MM.1S (cell line): Measurements from ENCODE around the gene MSRB1.
"Not testable (repeated sequence)": the region's sequence is repeated elsewhere in the genome, so short reads cannot be mapped to it uniquely, and the experiment has no call there.

Source experiments
- DNase-seq: peaks from one replicate; pipeline ENCODE4 v3.0.0-alpha.2; 2015
- H2AFZ ChIP-seq: fragments of 300-600 bp; sonication (generic); 2 replicates; pipeline ENCODE4 v1.6.0; 2016; ENCODE audit warnings: antibody characterized with exemption, low read length
- H3F3A ChIP-seq: fragments of 300-600 bp; sonication (generic); 2 replicates; pipeline ENCODE4 v1.6.1; 2016; ENCODE audit warnings: mild to moderate bottlenecking, antibody characterized with exemption, low read length, moderate library complexity, mixed read lengths; ENCODE audit not compliant: insufficient read depth
- H3K27ac ChIP-seq: fragments of 300-600 bp; sonication (generic); 2 replicates; pipeline ENCODE4 v1.5.1; 2016; ENCODE audit warnings: mild to moderate bottlenecking, low read length
- H3K27me3 ChIP-seq: fragments of 300-600 bp; sonication (generic); replicated peaks from 2 replicates; pipeline ENCODE4 v1.6.0; 2016; ENCODE audit warnings: low read length; ENCODE audit not compliant: insufficient read depth
- H3K36me3 ChIP-seq: fragments of 300-600 bp; sonication (generic); replicated peaks from 2 replicates; pipeline ENCODE4 v1.6.1; 2016; ENCODE audit warnings: mild to moderate bottlenecking, low read length, mixed read lengths; ENCODE audit not compliant: insufficient read depth
- H3K4me1 ChIP-seq: fragments of 300-600 bp; sonication (generic); 2 replicates; pipeline ENCODE4 v1.6.1; 2016; ENCODE audit warnings: low read length, mixed read lengths
- H3K4me2 ChIP-seq: fragments of 300-600 bp; sonication (generic); 2 replicates; pipeline ENCODE4 v1.6.0; 2016; ENCODE audit warnings: low read depth, low read length
- H3K4me3 ChIP-seq: fragments of 300-600 bp; sonication (generic); 2 replicates; pipeline ENCODE4 v1.5.1; 2016; ENCODE audit warnings: low read length, mixed read lengths
- H3K79me2 ChIP-seq: fragments of 300-600 bp; sonication (generic); 2 replicates; pipeline ENCODE4 v1.6.1; 2016; ENCODE audit warnings: mixed run types, low read length, mixed read lengths
- H3K9ac ChIP-seq: fragments of 300-600 bp; sonication (generic); 2 replicates; pipeline ENCODE4 v1.6.1; 2016; ENCODE audit warnings: low read length, mixed read lengths
- H3K9me2 ChIP-seq: fragments of 300-600 bp; sonication (generic); replicated peaks from 2 replicates; pipeline ENCODE4 v1.6.1; 2016; ENCODE audit warnings: mild to moderate bottlenecking, low read length, mixed read lengths; ENCODE audit not compliant: insufficient read depth
- H3K9me3 ChIP-seq: fragments of 300-600 bp; sonication (generic); replicated peaks from 2 replicates; pipeline ENCODE4 v1.6.1; 2016; ENCODE audit warnings: mild to moderate bottlenecking, low read length, mixed read lengths; ENCODE audit not compliant: insufficient read depth
- H4K20me1 ChIP-seq: fragments of 300-600 bp; sonication (generic); 2 replicates; pipeline ENCODE4 v1.6.1; 2016; ENCODE audit warnings: mild to moderate bottlenecking, low read length, moderate library complexity, mixed read lengths; ENCODE audit not compliant: insufficient read depth
- EZH2 ChIP-seq: fragments of 300-600 bp; sonication (generic); optimal IDR thresholded peaks from 2 replicates; pipeline ENCODE3; 2017; ENCODE audit warnings: low read depth, mild to moderate bottlenecking, antibody characterized with exemption, low read length, mixed read lengths
- EZH2phosphoT487 ChIP-seq: fragments of 300-600 bp; sonication (generic); IDR thresholded peaks from 2 replicates; pipeline ENCODE4 v1.6.1; 2018; ENCODE audit warnings: antibody characterized with exemption, low read length
- TF ChIP-seq, protein P1 (sequence below): fragments of 300-600 bp; sonication (generic); IDR thresholded peaks from 2 replicates; pipeline ENCODE4 v1.5.1; 2016; ENCODE audit warnings: antibody characterized with exemption, low read length, mixed read lengths

The MSRB1 gene

DNA sequence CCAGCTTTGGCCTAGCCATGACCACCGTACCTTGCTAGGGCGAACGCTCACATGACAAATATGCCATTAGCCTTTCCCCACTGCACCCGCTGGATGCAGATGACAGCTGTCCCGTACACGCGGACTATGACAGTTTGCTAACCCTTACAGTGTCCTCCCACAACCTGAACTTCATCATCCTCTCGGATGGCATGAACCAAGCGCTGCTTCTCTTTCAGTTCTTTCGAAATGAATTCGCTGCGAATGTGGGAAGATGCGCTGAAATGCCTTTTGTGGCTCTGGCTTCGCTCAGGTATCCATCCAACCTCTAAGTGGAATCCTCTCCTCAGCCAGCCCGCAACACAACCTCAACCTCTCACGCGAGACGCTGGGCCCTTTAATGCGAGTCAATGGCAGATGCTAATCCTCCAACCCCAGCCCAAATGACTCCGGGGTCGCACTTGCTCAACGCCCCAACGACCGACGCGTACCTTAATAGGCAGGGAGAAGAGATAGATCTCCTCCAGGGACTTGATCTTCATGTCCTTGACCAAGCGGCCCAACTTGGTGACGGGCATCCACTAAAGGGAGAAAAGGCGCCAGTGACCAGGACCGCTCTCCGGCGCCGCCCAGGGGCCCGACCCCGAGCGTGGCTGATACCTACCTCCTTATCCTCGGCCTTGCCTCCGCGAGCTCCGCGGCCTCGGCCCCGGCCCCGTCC lies 21.0 kb upstream of the MSRB1 start:
- Histone ChIP-seq H3K9me2 (no peaks in the 10 kb centered on the region), H3K27me3 (no peaks in the 10 kb centered on the region), H3K36me3 (peaks cover 17% of the 10 kb centered on the region), H3K27ac (peak overlapping the region; percentile 69; the same call in 1 of the 2 replicates), H3K4me2 (peak overlapping the region; percentile 63), H3K4me1 (peaks cover 14% of the 10 kb centered on the region), H3F3A (peaks cover 40% of the 10 kb centered on the region), H3K9ac (peak overlapping the region; percentile 94; the same call in 1 of the 2 replicates), H4K20me1 (no peaks in the 10 kb centered on the region), H3K9me3 (no peaks in the 10 kb centered on the region), H3K79me2 (peaks cover 43% of the 10 kb centered on the region), H3K4me3 (peak overlapping the region; percentile 80), H2AFZ (no peak overlapping the region)
- TF ChIP-seq, protein P1, sequence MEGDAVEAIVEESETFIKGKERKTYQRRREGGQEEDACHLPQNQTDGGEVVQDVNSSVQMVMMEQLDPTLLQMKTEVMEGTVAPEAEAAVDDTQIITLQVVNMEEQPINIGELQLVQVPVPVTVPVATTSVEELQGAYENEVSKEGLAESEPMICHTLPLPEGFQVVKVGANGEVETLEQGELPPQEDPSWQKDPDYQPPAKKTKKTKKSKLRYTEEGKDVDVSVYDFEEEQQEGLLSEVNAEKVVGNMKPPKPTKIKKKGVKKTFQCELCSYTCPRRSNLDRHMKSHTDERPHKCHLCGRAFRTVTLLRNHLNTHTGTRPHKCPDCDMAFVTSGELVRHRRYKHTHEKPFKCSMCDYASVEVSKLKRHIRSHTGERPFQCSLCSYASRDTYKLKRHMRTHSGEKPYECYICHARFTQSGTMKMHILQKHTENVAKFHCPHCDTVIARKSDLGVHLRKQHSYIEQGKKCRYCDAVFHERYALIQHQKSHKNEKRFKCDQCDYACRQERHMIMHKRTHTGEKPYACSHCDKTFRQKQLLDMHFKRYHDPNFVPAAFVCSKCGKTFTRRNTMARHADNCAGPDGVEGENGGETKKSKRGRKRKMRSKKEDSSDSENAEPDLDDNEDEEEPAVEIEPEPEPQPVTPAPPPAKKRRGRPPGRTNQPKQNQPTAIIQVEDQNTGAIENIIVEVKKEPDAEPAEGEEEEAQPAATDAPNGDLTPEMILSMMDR = no peak
- TF ChIP-seq EZH2 = no peak
- no peak for TF ChIP-seq EZH2phosphoT487
- DNase-seq = no peak

- not testable (repeated sequence) for H3K27me3 ChIP-seq, H3K9me2 ChIP-seq, H3K9ac ChIP-seq, H3K27ac ChIP-seq, H2AFZ ChIP-seq, DNase-seq, H4K20me1 ChIP-seq, H3K4me3 ChIP-seq, H3K9me3 ChIP-seq, H3K4me2 ChIP-seq
- Histone ChIP-seq H3K36me3 (peaks cover 17% of the 10 kb centered on the region), H3K79me2 (peaks cover 43% of the 10 kb centered on the region), H3K4me1 (peaks cover 15% of the 10 kb centered on the region), H3F3A (peaks cover 40% of the 10 kb centered on the region)
Measured at GRCh38 chr16:1962161-1963153, 19.5 kb upstream of the MSRB1 start.

DNA sequence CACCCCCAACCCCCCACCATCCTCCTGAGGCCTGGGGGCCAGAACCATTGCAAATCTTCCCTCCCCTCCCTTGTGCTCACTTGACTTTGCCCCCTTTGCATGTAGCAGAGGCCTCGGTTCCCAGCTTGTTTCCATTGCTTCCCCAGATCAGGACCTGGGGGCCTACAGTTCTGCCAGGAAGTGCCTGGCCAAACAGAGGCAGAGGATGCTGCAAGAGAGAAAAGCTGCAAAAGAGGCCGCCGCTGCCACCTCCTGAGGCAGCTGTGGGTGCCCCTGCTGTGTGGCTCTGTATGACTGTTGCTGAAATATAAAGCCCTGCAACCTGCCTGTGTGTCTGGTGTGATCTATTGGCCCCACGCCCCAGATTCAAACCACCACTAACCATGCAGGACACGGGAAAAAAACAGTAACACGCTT lies 18.7 kb upstream of the MSRB1 start:
- peaks cover 15% of the 10 kb centered on the region for H3K4me1 ChIP-seq
- H4K20me1 ChIP-seq = no peaks in the 10 kb centered on the region
- peaks cover 17% of the 10 kb centered on the region for H3K36me3 ChIP-seq
- no peak overlapping the region for H3K9ac ChIP-seq
- H3K4me2 ChIP-seq = no peak overlapping the region
- H3K4me3 ChIP-seq = no peak overlapping the region
- no peaks in the 10 kb centered on the region for H3K27me3 ChIP-seq
- no peak overlapping the region for H2AFZ ChIP-seq
- TF ChIP-seq EZH2 (no peak), EZH2phosphoT487 (no peak)
- TF ChIP-seq, protein P1 = no peak
- peaks cover 43% of the 10 kb centered on the region for H3K79me2 ChIP-seq
- no peak overlapping the region for H3K27ac ChIP-seq
- peaks cover 40% of the 10 kb centered on the region for H3F3A ChIP-seq
- no peak for DNase-seq
- H3K9me2 ChIP-seq = no peaks in the 10 kb centered on the region
- no peaks in the 10 kb centered on the region for H3K9me3 ChIP-seq
